GM19372 (cell line): ENCODE results near the gene COA1.
"Not testable (repeated sequence)": the region's sequence is repeated elsewhere in the genome, so short reads cannot be mapped to it uniquely, and the experiment has no call there.

Experiments
- ATAC-seq: cut with Tn5 transposase; IDR thresholded peaks from one replicate; pipeline ENCODE4 v1.9.1; 2021; ENCODE audit warnings: mild to moderate bottlenecking, low read depth, moderate library complexity; ENCODE audit not compliant: unreplicated experiment

The COA1 gene

GRCh38 chr7:43729214-43729923, at the start of gene COA1:
Gene COA1 (minus strand): TSS chr7:43729523. CDS start chr7:43648614, 80,909 bp downstream.
- ATAC-seq = peak; percentile 80

GRCh38 chr7:43778293-43779044, 49.1 kb upstream of the COA1 start:
- not testable (repeated sequence) for ATAC-seq

- not testable (repeated sequence) for ATAC-seq
These were observed 45.9 kb upstream of the COA1 start for GRCh38 chr7:43775255-43775654.

- ATAC-seq = not testable (repeated sequence)
These were observed 43.9 kb upstream of the COA1 start for GRCh38 chr7:43773268-43773667.

GRCh38 chr7:43771573-43771972, 42.2 kb upstream of the COA1 start:
- no peak for ATAC-seq

GRCh38 chr7:43771128-43771527, 41.8 kb upstream of the COA1 start:
- no peak for ATAC-seq

- ATAC-seq = no peak
These were observed 40.6 kb upstream of the COA1 start for GRCh38 chr7:43769791-43770465.

GRCh38 chr7:43769281-43769680, 40.0 kb upstream of the COA1 start:
- no peak for ATAC-seq

- no peak for ATAC-seq
These were observed 39.6 kb upstream of the COA1 start for GRCh38 chr7:43768887-43769272.

- no peak for ATAC-seq
These were observed 39.0 kb upstream of the COA1 start for GRCh38 chr7:43768201-43768886.

GRCh38 chr7:43767311-43767710, 38.0 kb upstream of the COA1 start:
- no peak for ATAC-seq

- no peak for ATAC-seq
These were observed 37.2 kb upstream of the COA1 start for GRCh38 chr7:43766564-43766963.

- no peak for ATAC-seq
These were observed 35.6 kb upstream of the COA1 start for GRCh38 chr7:43764807-43765491.

GRCh38 chr7:43764039-43764761, 34.9 kb upstream of the COA1 start:
- ATAC-seq = peak; percentile 66

- ATAC-seq = no peak
These were observed 33.9 kb upstream of the COA1 start for GRCh38 chr7:43763183-43763582.

GRCh38 chr7:43761938-43762692, 32.8 kb upstream of the COA1 start:
- ATAC-seq = no peak

- no peak for ATAC-seq
These were observed 32.1 kb upstream of the COA1 start for GRCh38 chr7:43761382-43761781.

- no peak for ATAC-seq
These were observed 31.5 kb upstream of the COA1 start for GRCh38 chr7:43760861-43761260.
